AG04449 (cell line): ENCODE data around the gene PLCB1.

Source experiments
- CTCF ChIA-PET: fragments of 350-600 bp; formaldehyde crosslinking; extraction: SDS; loops from one replicate; lab custom pipeline; 2021; ENCODE audit warnings: antibody characterized with exemption; lab: Yijun Ruan, JAX
- POLR2A ChIA-PET: fragments of 400-600, 350-600 bp; formaldehyde crosslinking; extraction: SDS; loops from one replicate; lab custom pipeline; 2020; ENCODE audit warnings: antibody characterized with exemption, inconsistent platforms; lab: Yijun Ruan, JAX
- DNase-seq: peaks from one replicate; pipeline ENCODE4 v3.0.0-alpha.2; 2010; ENCODE audit warnings: low read depth, low spot score
- H3K4me3 ChIP-seq: 2 replicates; pipeline ENCODE4 v1.5.1; 2011; ENCODE audit warnings: low read depth, mild to moderate bottlenecking, control low read depth, low read length
- TF ChIP-seq, protein P1 (sequence below): IDR thresholded peaks from one replicate; pipeline ENCODE4 v1.5.1; 2011; ENCODE audit warnings: mild to moderate bottlenecking, moderate library complexity, low read length, control low read depth, inconsistent platforms; ENCODE audit not compliant: insufficient read depth; ENCODE audit errors: missing control alignments

Gene PLCB1

DNA sequence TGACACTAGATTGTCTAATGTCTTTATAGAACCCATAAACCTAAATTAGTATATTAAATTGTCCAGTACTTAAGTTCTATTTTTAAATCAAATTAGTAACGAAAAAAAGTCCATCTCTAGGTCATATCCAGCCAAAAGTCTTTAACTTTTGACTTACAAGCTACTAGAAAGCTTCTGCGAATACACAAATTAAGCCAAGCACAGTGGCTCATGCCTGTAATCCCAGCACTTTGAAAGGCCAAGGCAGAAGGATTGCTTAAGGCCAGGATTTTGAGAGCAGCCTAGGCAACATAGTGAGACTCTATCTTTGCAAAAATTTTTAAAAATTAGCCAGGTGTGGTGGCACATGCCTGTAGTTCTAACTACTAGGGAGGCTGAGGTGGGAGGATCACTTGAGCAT lies 516.4 kb downstream of the PLCB1 start:
- ChIA-PET CTCF (interaction anchor here (0.9 kb wide), 1 partner anchor 20 kb away, joined by 4 read pairs; no protein-coding TSS in a partner anchor), POLR2A (no interaction called here)
- DNase-seq, result no peak
- no peak overlapping the region for H3K4me3 ChIP-seq
- TF ChIP-seq, protein P1, sequence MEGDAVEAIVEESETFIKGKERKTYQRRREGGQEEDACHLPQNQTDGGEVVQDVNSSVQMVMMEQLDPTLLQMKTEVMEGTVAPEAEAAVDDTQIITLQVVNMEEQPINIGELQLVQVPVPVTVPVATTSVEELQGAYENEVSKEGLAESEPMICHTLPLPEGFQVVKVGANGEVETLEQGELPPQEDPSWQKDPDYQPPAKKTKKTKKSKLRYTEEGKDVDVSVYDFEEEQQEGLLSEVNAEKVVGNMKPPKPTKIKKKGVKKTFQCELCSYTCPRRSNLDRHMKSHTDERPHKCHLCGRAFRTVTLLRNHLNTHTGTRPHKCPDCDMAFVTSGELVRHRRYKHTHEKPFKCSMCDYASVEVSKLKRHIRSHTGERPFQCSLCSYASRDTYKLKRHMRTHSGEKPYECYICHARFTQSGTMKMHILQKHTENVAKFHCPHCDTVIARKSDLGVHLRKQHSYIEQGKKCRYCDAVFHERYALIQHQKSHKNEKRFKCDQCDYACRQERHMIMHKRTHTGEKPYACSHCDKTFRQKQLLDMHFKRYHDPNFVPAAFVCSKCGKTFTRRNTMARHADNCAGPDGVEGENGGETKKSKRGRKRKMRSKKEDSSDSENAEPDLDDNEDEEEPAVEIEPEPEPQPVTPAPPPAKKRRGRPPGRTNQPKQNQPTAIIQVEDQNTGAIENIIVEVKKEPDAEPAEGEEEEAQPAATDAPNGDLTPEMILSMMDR, result no peak

DNA sequence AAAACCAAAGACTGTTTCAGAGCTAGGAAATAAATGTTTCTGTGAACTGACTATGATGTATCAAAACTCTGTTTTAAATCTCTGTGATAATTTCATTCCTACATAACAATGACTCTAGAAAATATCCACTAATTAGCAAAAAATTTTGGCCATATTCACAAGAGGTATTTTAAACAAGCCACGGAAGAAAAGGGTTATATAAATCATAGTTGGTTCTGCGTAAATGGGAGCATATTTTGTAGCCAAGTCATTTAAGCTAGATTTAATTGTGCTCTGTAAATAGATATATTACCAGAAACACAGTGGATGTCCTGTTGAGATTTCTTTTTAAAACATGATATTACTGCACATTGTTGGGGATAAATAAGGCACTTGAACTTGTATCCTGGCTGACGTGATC lies 520.3 kb downstream of the PLCB1 start:
- ChIA-PET CTCF (interaction anchor here (1.0 kb wide), 1 partner anchor 716 kb away, joined by 3 read pairs; no protein-coding TSS in a partner anchor), POLR2A (no interaction called here)
- no peak for DNase-seq
- H3K4me3 ChIP-seq, result no peak overlapping the region
- TF ChIP-seq, protein P1, result no peak

DNA sequence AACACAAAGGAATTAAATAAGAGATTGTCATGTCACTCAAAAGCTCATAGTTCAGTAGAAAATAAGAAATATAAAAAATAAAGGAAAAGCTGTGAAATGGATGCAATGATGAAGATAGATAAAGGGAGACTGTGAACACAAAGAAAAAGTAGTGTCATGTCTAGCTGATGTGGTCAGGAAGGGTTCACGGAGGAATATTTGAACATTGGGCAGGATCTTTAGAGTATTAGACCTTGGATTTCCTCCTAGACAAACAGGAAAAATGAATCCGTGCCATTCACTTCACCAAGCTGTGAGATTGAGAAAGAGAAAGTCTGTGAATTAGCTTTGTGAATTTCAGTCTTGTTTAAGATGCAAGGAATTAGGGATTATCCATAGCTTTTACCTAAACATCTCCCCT lies 522.4 kb downstream of the PLCB1 start:
- POLR2A ChIA-PET, result no interaction called here
- H3K4me3 ChIP-seq, result no peak overlapping the region
- CTCF ChIA-PET, result no interaction called here
- TF ChIP-seq, protein P1, result no peak
- DNase-seq, result no peak

DNA sequence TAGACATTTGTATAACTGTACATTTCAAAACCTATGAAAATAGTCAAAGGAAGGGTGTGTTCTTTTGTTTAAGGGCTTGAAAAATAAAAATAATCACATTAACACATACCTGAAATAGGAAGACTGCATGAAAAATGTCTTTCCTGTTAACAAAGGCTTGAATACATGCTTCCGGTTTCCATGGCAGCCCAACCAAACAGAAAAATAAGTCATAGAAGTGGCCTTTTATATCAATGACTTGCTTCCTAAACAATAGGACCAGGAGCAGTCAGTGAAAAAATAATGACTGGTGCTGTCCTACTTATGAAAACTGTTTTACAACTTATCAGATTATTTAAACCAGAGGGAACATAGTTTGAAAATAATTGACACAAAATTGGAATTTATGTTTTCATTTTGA lies 524.3 kb downstream of the PLCB1 start:
- POLR2A ChIA-PET, result no interaction called here
- TF ChIP-seq, protein P1, result no peak
- no peak for DNase-seq
- no peak overlapping the region for H3K4me3 ChIP-seq
- CTCF ChIA-PET, result no interaction called here

DNA sequence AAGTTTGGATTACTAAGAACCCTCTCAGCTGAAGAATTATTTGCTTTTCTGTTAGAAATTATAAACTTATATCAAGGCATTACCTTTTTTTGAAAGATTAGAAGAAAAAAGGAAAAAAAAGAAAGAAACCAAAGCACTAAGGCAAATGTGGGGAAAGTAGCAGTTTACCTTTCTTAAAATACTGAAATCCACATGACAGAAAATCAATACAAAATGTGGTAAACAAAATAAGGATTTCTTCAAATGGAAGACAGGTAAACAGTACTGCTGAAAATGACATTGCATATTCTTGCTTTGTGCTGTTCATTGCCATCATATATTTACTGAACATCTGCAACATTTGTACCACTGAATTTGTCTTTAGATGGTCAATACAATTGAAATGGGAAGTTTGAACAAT lies 525.6 kb downstream of the PLCB1 start:
- TF ChIP-seq, protein P1, result no peak
- ChIA-PET CTCF (no interaction called here), POLR2A (no interaction called here)

DNA sequence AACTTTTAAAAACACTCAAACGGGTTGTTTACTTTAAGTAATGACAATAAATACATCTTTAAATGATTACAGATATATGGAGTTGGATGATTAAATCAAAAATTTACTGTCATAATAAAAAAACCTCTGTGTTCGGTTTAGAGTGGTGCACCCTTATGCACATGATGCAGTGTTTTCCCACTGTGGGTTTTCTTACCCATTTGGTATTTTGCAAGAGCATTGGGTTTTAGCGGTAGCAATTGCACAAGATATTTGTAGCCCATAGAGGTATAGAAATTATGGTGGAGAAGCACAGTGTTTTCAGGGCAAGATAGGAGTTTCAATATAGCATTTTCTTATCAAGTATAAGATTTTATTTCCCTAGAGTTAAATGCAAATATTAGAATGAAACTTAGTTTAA lies 526.0 kb downstream of the PLCB1 start:
- no peak overlapping the region for H3K4me3 ChIP-seq
- CTCF ChIA-PET, result no interaction called here
- no peak for DNase-seq
- TF ChIP-seq, protein P1, result no peak
- POLR2A ChIA-PET, result no interaction called here

More for the DNA sequence above, 525.6 kb downstream of the PLCB1 start:
- no peak for DNase-seq
- H3K4me3 ChIP-seq, result no peak overlapping the region
